Colonic mucosa (tissue), 4 donors: Measurements from ENCODE around the gene AFF4. TPM values are rescaled to one million over a fixed set of nuclear protein-coding genes. Genes with fewer than 3 reads are reported as not detected.

Source experiments
- DNase-seq: peaks from one replicate; pipeline ENCODE4 v3.0.0-alpha.2; 2020
- H3K27ac ChIP-seq: fragments of 200-600 bp; one replicate; pipeline ENCODE4 v1.8.0; 2021
- H3K27me3 ChIP-seq: fragments of 200-600 bp; one replicate; pipeline ENCODE4 v1.8.0; 2021
- H3K36me3 ChIP-seq: fragments of 200-600 bp; one replicate; pipeline ENCODE4 v1.8.0; 2021
- H3K4me1 ChIP-seq: fragments of 200-600 bp; one replicate; pipeline ENCODE4 v1.8.0; 2021; ENCODE audit warnings: mild to moderate bottlenecking
- H3K4me3 ChIP-seq: fragments of 200-600 bp; one replicate; pipeline ENCODE4 v1.8.0; 2021
- H3K9ac ChIP-seq, 2 donors: one replicate each; pipeline ENCODE4 v1.7.0; 2013; ENCODE audit warnings: control low read depth in 2 of 2, low read depth in 2 of 2, low read length in 2 of 2
- H3K9me3 ChIP-seq: fragments of 200-600 bp; one replicate; pipeline ENCODE4 v1.8.0; 2021
- CTCF ChIP-seq: fragments of 200-600 bp; IDR thresholded peaks from one replicate; pipeline ENCODE4 v1.8.0; 2022; ENCODE audit warnings: antibody characterized with exemption, mild to moderate bottlenecking
- intact Hi-C: fragments of 100-400 bp; cut with DNase I; formaldehyde crosslinking; loops from one replicate; pipeline ENCODE4 v1.14.1; 2022
- total RNA-seq, 2 donors: library from RNA; stranded (reverse); fragmentation: NEBNext Ultra II Directional in 1 of 2; extraction: Animal tissue kit (Norgen Biotek cat#: 25700) in 1 of 2; gene quantifications; one replicate each; pipeline ENCODE4 v1.2.1, GENCODE V29; 2021
- donor health status: healthy.
- donor health status: DM: no; HTN: no; CAD: no.
- donor health status: DM: no; HTN: no; CAD: no.

The AFF4 gene
- total RNA-seq, 2 donors from 2014 or later, result 42.4 to 75.2 TPM

- no peak for TF ChIP-seq CTCF
- intact Hi-C loops, result no loop called here
- H3K4me1 ChIP-seq, result no peaks in the 10 kb centered on the region
- no peak overlapping the region for H3K4me3 ChIP-seq
- DNase-seq, result no peak
- no peaks in the 10 kb centered on the region for H3K9me3 ChIP-seq
- H3K36me3 ChIP-seq, result no peaks in the 10 kb centered on the region
- H3K27ac ChIP-seq, result peak overlapping the region; percentile 51
- no peaks in the 10 kb centered on the region for H3K27me3 ChIP-seq
- H3K9ac ChIP-seq, result no peak overlapping the region
Observed at GRCh38 chr5:132873930-132874271, 89.5 kb downstream of the AFF4 start.

- no peak for DNase-seq
- Histone ChIP-seq H3K9ac (no peak within 1 kb of the TSS), H3K4me3 (no peak within 1 kb of the TSS), H3K27ac (peak within 1 kb of the TSS; percentile 51), H3K9me3 (no peaks in the 10 kb centered on the region), H3K36me3 (no peaks in the 10 kb centered on the region), H3K27me3 (no peaks in the 10 kb centered on the region), H3K4me1 (no peaks in the 10 kb centered on the region)
- intact Hi-C loops, result no loop called here
- TF ChIP-seq CTCF, result no peak
Observed at GRCh38 chr5:132873119-132873929, 90.1 kb downstream of the AFF4 start, which contains the start of gene LEAP2. Gene LEAP2 (plus strand): TSS chr5:132873668. CDS start chr5:132873695, 27 bp downstream.

GRCh38 chr5:132872788-132873118, 90.7 kb downstream of the AFF4 start:
- TF ChIP-seq CTCF, result no peak
- no peak overlapping the region for H3K4me3 ChIP-seq
- no peak for DNase-seq
- H3K36me3 ChIP-seq, result no peaks in the 10 kb centered on the region
- peaks cover 2% of the 10 kb centered on the region for H3K4me1 ChIP-seq
- no peaks in the 10 kb centered on the region for H3K9me3 ChIP-seq
- no peaks in the 10 kb centered on the region for H3K27me3 ChIP-seq
- peak overlapping the region; percentile 51 for H3K27ac ChIP-seq
- H3K9ac ChIP-seq, result no peak overlapping the region
- intact Hi-C loops, result no loop called here

- no peak overlapping the region for H3K4me3 ChIP-seq
- peaks cover 7% of the 10 kb centered on the region for H3K4me1 ChIP-seq
- no peak overlapping the region for H3K9ac ChIP-seq
- intact Hi-C loops, result no loop called here
- no peak for TF ChIP-seq CTCF
- no peak for DNase-seq
- H3K36me3 ChIP-seq, result no peaks in the 10 kb centered on the region
- H3K27ac ChIP-seq, result no peak overlapping the region
- H3K9me3 ChIP-seq, result no peaks in the 10 kb centered on the region
- H3K27me3 ChIP-seq, result no peaks in the 10 kb centered on the region
Observed at GRCh38 chr5:132871459-132872284, 91.8 kb downstream of the AFF4 start.

- H3K9ac ChIP-seq, result no peak overlapping the region
- peaks cover 7% of the 10 kb centered on the region for H3K4me1 ChIP-seq
- H3K9me3 ChIP-seq, result no peaks in the 10 kb centered on the region
- H3K27ac ChIP-seq, result no peak overlapping the region
- TF ChIP-seq CTCF, result no peak
- DNase-seq, result no peak
- H3K4me3 ChIP-seq, result no peak overlapping the region
- H3K27me3 ChIP-seq, result no peaks in the 10 kb centered on the region
- no peaks in the 10 kb centered on the region for H3K36me3 ChIP-seq
- intact Hi-C loops, result no loop called here
Observed at GRCh38 chr5:132870801-132871200, 92.6 kb downstream of the AFF4 start.
